Ovary (tissue), 9 donors: ENCODE measurements around the gene TEAD3. TPM values are rescaled to one million over a fixed set of nuclear protein-coding genes. Genes with fewer than 3 reads are reported as not detected.

ENCODE experiments used
- DNase-seq, 5 donors: peaks; one replicate each; pipeline ENCODE4 v3.0.0-alpha.2; 2019 to 2020
- H3K27ac ChIP-seq, 2 donors: fragments of 200-600 bp; one replicate each; pipeline versions ENCODE4 v1.5.1 to v1.8.0; 2019 to 2022
- H3K27me3 ChIP-seq: fragments of 200-600 bp; one replicate; pipeline ENCODE4 v1.8.0; 2022
- H3K36me3 ChIP-seq: fragments of 200-600 bp; sonication (generic); one replicate; pipeline ENCODE4 v1.5.1; 2019
- H3K4me1 ChIP-seq: one replicate; pipeline ENCODE4 v1.8.1; 2013; ENCODE audit warnings: mild to moderate bottlenecking, moderate library complexity; ENCODE audit not compliant: insufficient read depth
- H3K4me3 ChIP-seq: fragments of 200-600 bp; sonication (generic); one replicate; pipeline ENCODE4 v1.5.1; 2017
- H3K9me3 ChIP-seq, 2 donors: fragments of 200-600 bp in 1 of 2; sonication (generic) in 1 of 2; one replicate each; pipeline versions ENCODE4 v1.5.1 to v1.8.1; 2013 to 2019; ENCODE audit warnings: mild to moderate bottlenecking in 1 of 2, moderate library complexity in 1 of 2
- CTCF ChIP-seq, 3 donors: fragments of 450-650 bp in 2 of 3; fragments of 200-600 bp in 1 of 3; IDR thresholded peaks; one replicate each; pipeline versions ENCODE4 v1.5.1 to v1.8.0; 2016 to 2022; ENCODE audit warnings: antibody characterized with exemption in 3 of 3, mild to moderate bottlenecking in 1 of 3
- EP300 ChIP-seq: sonication (generic); formaldehyde crosslinking; IDR thresholded peaks from one replicate; pipeline ENCODE4 v1.6.1; 2017; ENCODE audit warnings: antibody characterized with exemption
- POLR2A ChIP-seq: fragments of 450-650 bp; IDR thresholded peaks from one replicate; pipeline ENCODE4 v1.6.1; 2017; ENCODE audit warnings: antibody characterized with exemption, mild to moderate bottlenecking, moderate library complexity
- WGBS, 3 donors: extraction: QIAGEN DNeasy Blood & Tissue Kit in 1 of 3; methylation state at CpG; one replicate each; pipeline versions ENCODE4 v1.1.5 to v1.1.7; 2013 to 2017; 5-methylcytosine and 5-hydroxymethylcytosine counted together
- intact Hi-C, 4 donors: fragments of 100-400 bp; cut with DNase I; formaldehyde crosslinking; loops; one replicate each; pipeline versions ENCODE4 v1.11.0 to v1.15.1; 2022 to 2023
- polyA plus RNA-seq, 2 donors: library from polyadenylated mRNA; stranded (reverse); fragments of 200-250 nt in 1 of 2; fragments of 350-450 nt in 1 of 2; fragmentation: Illumina TruSeq in 1 of 2; extraction: RNeasy Lipid Tissue Mini Kit (QIAGEN cat#74804) in 1 of 2; gene quantifications; one replicate each; pipeline ENCODE4 v1.2.3, GENCODE V29; 2013 to 2014
- total RNA-seq, 7 donors: library from RNA; depleted of rRNA in 2 of 7; stranded (reverse); fragments of >200 nt in 2 of 7; fragmentation: NEBNext Ultra II Directional in 3 of 7; extraction: Animal tissue kit (Norgen Biotek cat#: 25700) in 3 of 7; gene quantifications; one replicate each; pipeline versions ENCODE4 v1.1.0 to v1.2.4, GENCODE V29; 2016 to 2023
- donor health status: DM: no; HTN: no; CAD: no; lungs with moderate emphysema.
- donor health status: DM: no; HTN: no; CAD: no.
- donor health status: Bipolar disorder and iron deficiency.
- donor health status: DM: yes; HTN: yes; CAD: no.
- donor health status: DM: no; HTN: no; CAD: no.
- donor health status: DM: yes; HTN: yes; CAD: no.

Gene TEAD3
- total and polyA plus RNA-seq, 9 donors = 15.7 to 63.1 (median 35.1) TPM

GRCh38 chr6:35489066-35489465 is 7.8 kb downstream of the TEAD3 start:
- no peak for TF ChIP-seq CTCF (IDR thresholded peaks at IDR 0.05)
- TF ChIP-seq EP300 = no peak
- TF ChIP-seq POLR2A = no peak
- Histone ChIP-seq H3K4me1 (peaks cover 51% of the 10 kb centered on the region), H3K36me3 (no peaks in the 10 kb centered on the region), H3K27me3 (no peaks in the 10 kb centered on the region), H3K4me3 (no peak overlapping the region), H3K9me3 (no peaks in the 10 kb centered on the region), H3K27ac (peak overlapping the region; percentile 74 to 98)
- intact Hi-C loops = no loop called here
- no peak for DNase-seq
- 73 to 96% (median 80%) methylated on average over 1 of the region's 1 CpG for WGBS, 3 donors

GRCh38 chr6:35488517-35488862 is 8.4 kb downstream of the TEAD3 start:
- no peaks in the 10 kb centered on the region for H3K27me3 ChIP-seq
- TF ChIP-seq POLR2A = no peak
- no peak for TF ChIP-seq EP300
- no peak for TF ChIP-seq CTCF (IDR thresholded peaks at IDR 0.05)
- peak overlapping the region; percentile 86 to 98 for H3K27ac ChIP-seq
- no peak overlapping the region for H3K4me3 ChIP-seq
- intact Hi-C loops = no loop called here
- 63 to 65% (median 64%) methylated on average over 9 of the region's 9 CpGs for WGBS, 3 donors
- H3K9me3 ChIP-seq = no peaks in the 10 kb centered on the region
- H3K36me3 ChIP-seq = no peaks in the 10 kb centered on the region
- DNase-seq = peak in 1 of 5 donors; percentile 30
- H3K4me1 ChIP-seq = peaks cover 49% of the 10 kb centered on the region

GRCh38 chr6:35487658-35488516 is 9.0 kb downstream of the TEAD3 start:
- DNase-seq = peak; percentile 62 to 75 (median 66)
- no peak overlapping the region for H3K4me3 ChIP-seq
- peaks cover 45% of the 10 kb centered on the region for H3K4me1 ChIP-seq
- H3K27ac ChIP-seq = peak overlapping the region; percentile 86 to 98
- intact Hi-C loops = no loop called here
- no peaks in the 10 kb centered on the region for H3K9me3 ChIP-seq
- H3K36me3 ChIP-seq = no peaks in the 10 kb centered on the region
- no peaks in the 10 kb centered on the region for H3K27me3 ChIP-seq
- TF ChIP-seq EP300 (no peak), POLR2A (no peak), CTCF (IDR thresholded peaks at IDR 0.05) (no peak)
- 18 to 41% (median 36%) methylated on average over 9 of the region's 9 CpGs for WGBS, 3 donors

GRCh38 chr6:35486005-35486925 is 10.6 kb downstream of the TEAD3 start:
- intact Hi-C loops = no loop called here
- Histone ChIP-seq H3K4me1 (peaks cover 34% of the 10 kb centered on the region), H3K27me3 (no peaks in the 10 kb centered on the region), H3K36me3 (no peaks in the 10 kb centered on the region), H3K27ac (peak overlapping the region; percentile 83 to 98), H3K9me3 (no peaks in the 10 kb centered on the region), H3K4me3 (peak overlapping the region; percentile 19)
- TF ChIP-seq POLR2A = peak; percentile 40
- TF ChIP-seq CTCF (IDR thresholded peaks at IDR 0.05) = no peak
- DNase-seq = peak; percentile 88 to 94 (median 93)
- 10 to 15% (median 12%) methylated on average over 50 to 61 of the region's 61 CpGs for WGBS, 3 donors
